ENCODE results near the gene VWDE.

- TF ChIP-seq REST (IDR thresholded peaks at IDR 0.05; ENCODE audit: insufficient read depth in 1 of 2, low read depth in 2 of 2, low read length in 2 of 2) (no peak), SIN3A (IDR thresholded peaks at IDR 0.05; ENCODE audit: borderline replicate concordance, insufficient read depth, low read length) (no peak)
Observed at GRCh38 chr7:12322903-12323300, 80.8 kb downstream of the VWDE start.
